HCT116 (cell line): ENCODE results near the gene MAP3K20.

ENCODE experiments used
- CEBPB ChIP-seq: IDR thresholded peaks from 2 replicates; pipeline ENCODE4 v1.6.1; 2012; ENCODE audit warnings: low read depth
- ELF1 ChIP-seq: IDR thresholded peaks from 2 replicates; pipeline ENCODE4 v1.6.1; 2012; ENCODE audit warnings: low read depth, borderline replicate concordance
- POLR2A ChIP-seq: IDR thresholded peaks from 2 replicates; pipeline ENCODE4 v1.7.0; 2011; ENCODE audit warnings: borderline replicate concordance; ENCODE audit not compliant: insufficient read depth, insufficient read length; ENCODE audit errors: extremely low read depth
- POLR2AphosphoS5 ChIP-seq: IDR thresholded peaks from 2 replicates; pipeline ENCODE4 v1.6.1; 2011; ENCODE audit warnings: mild to moderate bottlenecking, low read depth, low read length, moderate library complexity
- SP1 ChIP-seq: IDR thresholded peaks from 2 replicates; pipeline ENCODE4 v1.6.1; 2012; ENCODE audit warnings: low read depth
- TCF7L2 ChIP-seq: IDR thresholded peaks from 2 replicates; pipeline ENCODE4 v1.7.0; 2011; ENCODE audit warnings: borderline replicate concordance, inconsistent platforms; ENCODE audit not compliant: insufficient read depth, insufficient read length; ENCODE audit errors: extremely low read depth
- ZNF274 ChIP-seq: fragments of 200-500 bp; sonication (Bioruptor generic); IDR thresholded peaks from 2 replicates; pipeline ENCODE4 v1.6.1; 2014; ENCODE audit warnings: mild to moderate bottlenecking, low read depth, low read length, inconsistent platforms
- TF ChIP-seq, protein P1 (sequence below), 3 experiments: fragments of 200-600 bp in 1 of 3; sonication (generic) in 1 of 3; IDR thresholded peaks in 2 of 3; conservative IDR thresholded peaks in 1 of 3; 2 replicates each; pipeline ENCODE4 v1.5.1; 2012 to 2017; ENCODE audit warnings: low read depth in 2 of 3, low read length in 2 of 3, antibody characterized with exemption in 1 of 3, borderline replicate concordance in 1 of 3, control low read depth in 1 of 3, mild to moderate bottlenecking in 1 of 3, mixed read lengths in 1 of 3, mixed run types in 1 of 3, moderate library complexity in 1 of 3; ENCODE audit not compliant: insufficient read depth in 1 of 3
- TF ChIP-seq, protein P2 (sequence below): IDR thresholded peaks from 2 replicates; pipeline ENCODE4 v1.6.1; 2011; ENCODE audit warnings: mild to moderate bottlenecking, low read length, moderate library complexity; ENCODE audit not compliant: insufficient replicate concordance; ENCODE audit errors: extremely low read depth

DNA sequence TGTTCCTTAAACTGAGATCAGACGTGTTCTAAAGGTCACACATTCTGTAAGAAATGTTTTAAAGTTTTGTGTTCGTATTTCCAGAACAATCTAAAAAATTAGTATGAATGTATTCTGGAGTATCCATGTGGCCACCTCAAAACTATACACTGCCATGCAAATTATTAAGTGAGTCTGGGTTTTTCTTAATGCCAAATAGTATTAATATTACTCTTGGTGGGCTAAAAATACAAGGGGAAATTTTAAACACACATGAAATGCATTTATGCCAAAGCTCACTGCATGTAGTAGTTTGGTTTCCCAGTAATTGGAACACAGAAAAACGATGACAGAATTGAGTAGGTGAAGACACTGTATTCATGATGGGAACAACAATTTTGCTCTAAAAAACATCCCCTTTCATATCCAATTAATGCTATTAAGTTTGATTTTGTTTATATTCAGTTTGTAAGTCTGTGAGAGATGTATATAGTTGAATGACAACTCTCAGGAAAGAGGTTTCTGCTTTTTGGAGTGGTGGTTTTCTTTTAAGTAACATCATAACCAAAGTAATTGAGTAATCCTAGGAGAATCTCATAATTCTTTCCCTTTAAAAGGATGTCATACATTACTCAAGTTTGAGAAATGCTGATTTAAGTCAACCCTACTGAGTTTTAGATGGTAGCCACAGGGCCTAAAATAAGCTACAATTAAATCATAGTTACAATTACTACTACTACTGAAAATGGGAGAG is 203.3 kb downstream of the MAP3K20 start:
- TF ChIP-seq POLR2A (no peak), POLR2AphosphoS5 (no peak), ZNF274 (no peak), SP1 (no peak), TCF7L2 (no peak), ELF1 (no peak), CEBPB (no peak)
- TF ChIP-seq, protein P1, sequence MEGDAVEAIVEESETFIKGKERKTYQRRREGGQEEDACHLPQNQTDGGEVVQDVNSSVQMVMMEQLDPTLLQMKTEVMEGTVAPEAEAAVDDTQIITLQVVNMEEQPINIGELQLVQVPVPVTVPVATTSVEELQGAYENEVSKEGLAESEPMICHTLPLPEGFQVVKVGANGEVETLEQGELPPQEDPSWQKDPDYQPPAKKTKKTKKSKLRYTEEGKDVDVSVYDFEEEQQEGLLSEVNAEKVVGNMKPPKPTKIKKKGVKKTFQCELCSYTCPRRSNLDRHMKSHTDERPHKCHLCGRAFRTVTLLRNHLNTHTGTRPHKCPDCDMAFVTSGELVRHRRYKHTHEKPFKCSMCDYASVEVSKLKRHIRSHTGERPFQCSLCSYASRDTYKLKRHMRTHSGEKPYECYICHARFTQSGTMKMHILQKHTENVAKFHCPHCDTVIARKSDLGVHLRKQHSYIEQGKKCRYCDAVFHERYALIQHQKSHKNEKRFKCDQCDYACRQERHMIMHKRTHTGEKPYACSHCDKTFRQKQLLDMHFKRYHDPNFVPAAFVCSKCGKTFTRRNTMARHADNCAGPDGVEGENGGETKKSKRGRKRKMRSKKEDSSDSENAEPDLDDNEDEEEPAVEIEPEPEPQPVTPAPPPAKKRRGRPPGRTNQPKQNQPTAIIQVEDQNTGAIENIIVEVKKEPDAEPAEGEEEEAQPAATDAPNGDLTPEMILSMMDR (IDR thresholded peaks at IDR 0.05 in 2 of 3, conservative IDR thresholded peaks at IDR 0.05 in 1 of 3; ENCODE audit: borderline replicate concordance in 1 of 3, insufficient read depth in 1 of 3, low read depth in 2 of 3, low read length in 2 of 3) = no peak
- TF ChIP-seq, protein P2, sequence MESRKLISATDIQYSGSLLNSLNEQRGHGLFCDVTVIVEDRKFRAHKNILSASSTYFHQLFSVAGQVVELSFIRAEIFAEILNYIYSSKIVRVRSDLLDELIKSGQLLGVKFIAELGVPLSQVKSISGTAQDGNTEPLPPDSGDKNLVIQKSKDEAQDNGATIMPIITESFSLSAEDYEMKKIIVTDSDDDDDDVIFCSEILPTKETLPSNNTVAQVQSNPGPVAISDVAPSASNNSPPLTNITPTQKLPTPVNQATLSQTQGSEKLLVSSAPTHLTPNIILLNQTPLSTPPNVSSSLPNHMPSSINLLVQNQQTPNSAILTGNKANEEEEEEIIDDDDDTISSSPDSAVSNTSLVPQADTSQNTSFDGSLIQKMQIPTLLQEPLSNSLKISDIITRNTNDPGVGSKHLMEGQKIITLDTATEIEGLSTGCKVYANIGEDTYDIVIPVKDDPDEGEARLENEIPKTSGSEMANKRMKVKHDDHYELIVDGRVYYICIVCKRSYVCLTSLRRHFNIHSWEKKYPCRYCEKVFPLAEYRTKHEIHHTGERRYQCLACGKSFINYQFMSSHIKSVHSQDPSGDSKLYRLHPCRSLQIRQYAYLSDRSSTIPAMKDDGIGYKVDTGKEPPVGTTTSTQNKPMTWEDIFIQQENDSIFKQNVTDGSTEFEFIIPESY = no peak
